HEK293 (cell line): ENCODE measurements around the gene ATXN1L.

Experiments used
- CTCF ChIA-PET: fragments of 350-600 bp; formaldehyde crosslinking; extraction: SDS; loops from one replicate; lab custom pipeline; 2021; ENCODE audit warnings: antibody characterized with exemption; lab: Yijun Ruan, JAX
- POLR2A ChIA-PET: fragments of 300-600 bp; formaldehyde crosslinking; extraction: SDS; loops from one replicate; lab custom pipeline; 2020; ENCODE audit warnings: antibody characterized with exemption, inconsistent platforms; lab: Yijun Ruan, JAX
- H3K27ac ChIP-seq: fragments of 200-500 bp; sonication (Bioruptor generic); 2 replicates; pipeline ENCODE4 v1.5.1; 2014; ENCODE audit warnings: low read depth, low read length, control low read depth, inconsistent platforms; ENCODE audit errors: extremely low read depth
- H3K36me3 ChIP-seq, 2 experiments: fragments of 200-500 bp in 1 of 2; sonication (Bioruptor generic) in 1 of 2; 1 replicate in 1 of 2; 2 replicates in 1 of 2; pipeline ENCODE4 v1.5.1; 2014 to 2017; ENCODE audit warnings: inconsistent platforms in 2 of 2, low read length in 2 of 2; ENCODE audit not compliant: control insufficient read depth in 2 of 2, insufficient read depth in 1 of 2
- H3K4me1 ChIP-seq: fragments of 200-500 bp; sonication (Bioruptor generic); 2 replicates; pipeline ENCODE4 v1.5.1; 2014; ENCODE audit warnings: mild to moderate bottlenecking, low read length, inconsistent platforms; ENCODE audit not compliant: control insufficient read depth, insufficient read depth
- H3K4me3 ChIP-seq: 2 replicates; pipeline ENCODE4 v1.5.1; 2011; ENCODE audit warnings: low read depth, mild to moderate bottlenecking, control low read depth, low read length, moderate library complexity
- H3K9me3 ChIP-seq: fragments of 200-500 bp; sonication (Bioruptor generic); 2 replicates; pipeline ENCODE4 v1.5.1; 2014; ENCODE audit warnings: low read depth, low read length, inconsistent platforms; ENCODE audit not compliant: control insufficient read depth, insufficient read depth
- EGR2 ChIP-seq: fragments of 450-650 bp; formaldehyde crosslinking; IDR thresholded peaks from 2 replicates; pipeline ENCODE4 v1.5.1; 2016; ENCODE audit warnings: low read depth, missing biosample characterization, missing genetic modification characterization
- KLF1 ChIP-seq: fragments of 450-650 bp; formaldehyde crosslinking; IDR thresholded peaks from 2 replicates; pipeline ENCODE4 v1.5.1; 2016; ENCODE audit warnings: missing biosample characterization, missing genetic modification characterization
- ZBTB1 ChIP-seq: fragments of 450-650 bp; formaldehyde crosslinking; IDR thresholded peaks from 2 replicates; pipeline ENCODE4 v1.5.1; 2016; ENCODE audit warnings: missing biosample characterization, missing genetic modification characterization
- ZBTB8A ChIP-seq: fragments of 450-650 bp; formaldehyde crosslinking; IDR thresholded peaks from 2 replicates; pipeline ENCODE4 v1.5.1; 2016; ENCODE audit warnings: missing biosample characterization, missing genetic modification characterization
- ZFHX2 ChIP-seq: fragments of 450-650 bp; formaldehyde crosslinking; conservative IDR thresholded peaks from 2 replicates; pipeline ENCODE4 v1.5.1; 2016; ENCODE audit warnings: missing biosample characterization, missing genetic modification characterization
- ZFP37 ChIP-seq: fragments of 450-650 bp; formaldehyde crosslinking; IDR thresholded peaks from 2 replicates; pipeline ENCODE4 v1.5.1; 2016; ENCODE audit warnings: missing biosample characterization, missing genetic modification characterization
- ZFP41 ChIP-seq: fragments of 450-650 bp; formaldehyde crosslinking; IDR thresholded peaks from 2 replicates; pipeline ENCODE4 v1.5.1; 2016; ENCODE audit warnings: missing biosample characterization, missing genetic modification characterization, borderline replicate concordance
- ZFP69B ChIP-seq: fragments of 450-650 bp; formaldehyde crosslinking; IDR thresholded peaks from 2 replicates; pipeline ENCODE4 v1.5.1; 2016; ENCODE audit warnings: missing biosample characterization, missing genetic modification characterization
- ZNF133 ChIP-seq: fragments of 450-650 bp; formaldehyde crosslinking; IDR thresholded peaks from 2 replicates; pipeline ENCODE4 v1.5.1; 2016; ENCODE audit warnings: missing biosample characterization, missing genetic modification characterization
- ZNF24 ChIP-seq: fragments of 450-650 bp; formaldehyde crosslinking; IDR thresholded peaks from 2 replicates; pipeline ENCODE4 v1.5.1; 2016; ENCODE audit warnings: missing biosample characterization, missing genetic modification characterization
- ZNF248 ChIP-seq: fragments of 450-650 bp; formaldehyde crosslinking; IDR thresholded peaks from 2 replicates; pipeline ENCODE4 v1.5.1; 2017; ENCODE audit warnings: missing biosample characterization, missing genetic modification characterization
- ZNF266 ChIP-seq: fragments of 450-650 bp; formaldehyde crosslinking; IDR thresholded peaks from 2 replicates; pipeline ENCODE4 v1.5.1; 2016; ENCODE audit warnings: missing biosample characterization, missing genetic modification characterization, low read depth
- ZNF274 ChIP-seq, 2 experiments: fragments of 200-500 bp in 1 of 2; fragments of 450-650 bp in 1 of 2; sonication (Bioruptor generic) in 1 of 2; formaldehyde crosslinking in 1 of 2; IDR thresholded peaks; 2 replicates each; pipeline versions ENCODE4 v1.5.1 to v1.6.1; 2014 to 2016; ENCODE audit warnings: borderline replicate concordance in 1 of 2, inconsistent platforms in 1 of 2, low read length in 1 of 2, missing biosample characterization in 1 of 2, missing genetic modification characterization in 1 of 2
- ZNF341 ChIP-seq: fragments of 450-650 bp; formaldehyde crosslinking; IDR thresholded peaks from 2 replicates; pipeline ENCODE4; 2016; ENCODE audit warnings: low read depth, missing biosample characterization, missing genetic modification characterization
- ZNF596 ChIP-seq: fragments of 450-650 bp; IDR thresholded peaks from 2 replicates; pipeline ENCODE4 v1.5.0; 2018; ENCODE audit warnings: missing biosample characterization, mild to moderate bottlenecking, missing genetic modification characterization, moderate library complexity
- ZNF626 ChIP-seq: fragments of 450-650 bp; sonication (Bioruptor Pico); formaldehyde crosslinking; IDR thresholded peaks from 2 replicates; pipeline ENCODE4 v1.5.1; 2018; ENCODE audit warnings: missing biosample characterization, missing genetic modification characterization, inconsistent platforms
- ZNF629 ChIP-seq: fragments of 450-650 bp; formaldehyde crosslinking; IDR thresholded peaks from 2 replicates; pipeline ENCODE4 v1.5.1; 2017; ENCODE audit warnings: missing biosample characterization, missing genetic modification characterization
- ZNF701 ChIP-seq: fragments of 450-650 bp; formaldehyde crosslinking; IDR thresholded peaks from 2 replicates; pipeline ENCODE4 v1.5.1; 2016; ENCODE audit warnings: missing biosample characterization, missing genetic modification characterization
- ZNF777 ChIP-seq: fragments of 450-650 bp; formaldehyde crosslinking; IDR thresholded peaks from 2 replicates; pipeline ENCODE4 v1.5.1; 2017; ENCODE audit warnings: missing biosample characterization, missing genetic modification characterization, borderline replicate concordance
- ZNF785 ChIP-seq: fragments of 450-650 bp; formaldehyde crosslinking; IDR thresholded peaks from 2 replicates; pipeline ENCODE4 v1.5.1; 2016; ENCODE audit warnings: missing biosample characterization, missing genetic modification characterization
- TF ChIP-seq, protein P1 (sequence below): sonication (generic); formaldehyde crosslinking; IDR thresholded peaks from 2 replicates; pipeline ENCODE4 v1.8.1; 2022; ENCODE audit warnings: mild to moderate bottlenecking, moderate library complexity, missing genetic modification reagents
- TF ChIP-seq, protein P2 (sequence below): fragments of 450-650 bp; formaldehyde crosslinking; IDR thresholded peaks from 2 replicates; pipeline ENCODE4 v1.5.1; 2016; ENCODE audit warnings: missing biosample characterization, missing genetic modification characterization
- TF ChIP-seq, protein P3 (sequence below): fragments of 450-650 bp; formaldehyde crosslinking; IDR thresholded peaks from 2 replicates; pipeline ENCODE4 v1.5.1; 2016; ENCODE audit warnings: missing biosample characterization, missing genetic modification characterization
- TF ChIP-seq, protein P4 (sequence below): fragments of 450-650 bp; formaldehyde crosslinking; IDR thresholded peaks from 2 replicates; pipeline ENCODE4 v1.5.1; 2016; ENCODE audit warnings: missing biosample characterization, missing genetic modification characterization

The ATXN1L gene

DNA sequence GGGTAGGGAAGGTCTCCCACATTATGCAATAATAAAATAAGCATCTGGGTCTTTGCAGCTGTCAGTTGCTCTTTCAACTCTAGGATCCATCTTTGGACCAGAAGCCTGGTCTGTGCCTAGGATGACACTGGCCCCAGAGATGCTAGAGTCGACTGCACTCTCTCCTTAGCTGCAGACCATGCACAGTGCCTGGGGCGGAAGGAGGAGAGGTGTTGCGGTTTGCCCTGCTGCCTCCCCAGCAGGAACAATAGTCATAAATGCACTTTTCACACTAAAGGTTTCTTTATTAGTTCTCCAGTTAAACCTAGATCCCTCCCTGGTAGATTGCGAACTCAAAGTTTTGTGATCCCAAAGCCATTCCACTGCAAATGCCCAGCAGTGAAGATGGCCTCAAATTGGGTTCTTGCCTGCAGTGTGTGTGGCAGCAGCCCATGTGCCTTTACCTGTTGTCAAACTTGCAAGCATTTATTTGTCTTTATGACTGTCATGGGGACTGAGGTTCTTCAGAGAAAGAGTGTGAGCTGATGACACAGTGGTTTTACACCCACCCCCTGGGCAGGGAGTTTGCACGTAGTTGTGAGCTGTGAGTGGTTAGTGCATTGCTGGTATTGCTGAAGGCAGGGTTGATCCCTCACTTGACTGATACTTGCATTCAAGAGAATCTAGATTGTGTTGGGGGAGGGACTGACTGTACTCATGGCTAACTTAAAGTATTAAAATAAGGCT, 10.3 kb downstream of the ATXN1L start (continued):
- TF ChIP-seq, protein P1, sequence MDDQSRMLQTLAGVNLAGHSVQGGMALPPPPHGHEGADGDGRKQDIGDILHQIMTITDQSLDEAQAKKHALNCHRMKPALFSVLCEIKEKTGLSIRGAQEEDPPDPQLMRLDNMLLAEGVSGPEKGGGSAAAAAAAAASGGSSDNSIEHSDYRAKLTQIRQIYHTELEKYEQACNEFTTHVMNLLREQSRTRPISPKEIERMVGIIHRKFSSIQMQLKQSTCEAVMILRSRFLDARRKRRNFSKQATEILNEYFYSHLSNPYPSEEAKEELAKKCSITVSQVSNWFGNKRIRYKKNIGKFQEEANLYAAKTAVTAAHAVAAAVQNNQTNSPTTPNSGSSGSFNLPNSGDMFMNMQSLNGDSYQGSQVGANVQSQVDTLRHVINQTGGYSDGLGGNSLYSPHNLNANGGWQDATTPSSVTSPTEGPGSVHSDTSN, result no peak
- no peak for TF ChIP-seq ZNF785 (tag by site-specific recombination)
- no peak for TF ChIP-seq ZNF777 (tag by site-specific recombination)

DNA sequence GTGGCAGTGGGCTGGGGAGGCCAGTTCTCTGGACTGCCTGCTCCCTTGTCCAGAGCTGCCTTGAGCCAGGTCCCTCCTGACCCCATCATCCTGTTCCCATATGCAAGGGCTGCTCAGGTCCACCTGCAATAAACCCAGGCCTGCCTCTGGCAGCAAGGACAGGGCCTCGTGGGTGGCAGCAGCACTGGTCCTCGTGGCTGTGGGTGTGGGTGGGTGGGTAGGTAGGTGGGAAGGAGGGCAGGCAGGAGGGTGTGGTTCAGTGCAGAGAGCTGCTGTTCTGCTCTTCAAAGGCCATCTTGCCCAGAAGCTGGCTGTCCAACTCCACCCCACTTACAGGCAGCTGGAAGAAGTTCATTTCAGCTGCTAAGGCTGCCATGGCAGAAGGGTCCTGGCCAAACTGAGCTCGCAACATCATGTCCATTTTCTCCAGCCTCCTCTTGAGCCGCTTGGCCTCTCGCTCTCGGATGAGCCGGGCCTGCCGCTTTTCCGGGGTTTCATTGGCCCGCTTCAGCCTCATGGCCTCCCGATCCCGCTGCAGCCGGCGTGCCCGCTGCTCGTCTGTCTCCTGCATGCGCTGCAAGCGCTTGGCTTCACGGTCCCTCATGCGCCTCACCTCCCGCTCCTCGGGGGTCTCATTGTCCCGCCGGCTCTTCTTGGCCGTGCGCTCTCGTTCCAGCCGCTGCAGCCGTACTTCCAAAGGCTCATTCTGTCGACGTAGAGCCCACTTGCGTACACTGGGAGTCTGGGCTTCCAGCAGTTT, 14.2 kb downstream of the ATXN1L start:
- Histone ChIP-seq H3K9me3 (no peaks in the 10 kb centered on the region), H3K36me3 (peaks cover 18 to 79% of the 10 kb centered on the region in 2 experiments; a peak in 2 of 3 replicates), H3K4me3 (no peak overlapping the region), H3K27ac (no peak overlapping the region), H3K4me1 (no peaks in the 10 kb centered on the region)
- ChIA-PET POLR2A (no interaction called here), CTCF (interaction anchor here (4.3 kb wide), 1 partner anchor 22 kb away, joined by 22 read pairs; the partner anchor contains the start of gene ZNF821)
- TF ChIP-seq ZNF341 (tag by site-specific recombination) (no peak), ZFP37 (tag by site-specific recombination) (no peak), KLF1 (peak; percentile 80), ZFHX2 (tag by site-specific recombination) (peak; percentile 79), EGR2 (tag by site-specific recombination) (peak; percentile 69)

DNA sequence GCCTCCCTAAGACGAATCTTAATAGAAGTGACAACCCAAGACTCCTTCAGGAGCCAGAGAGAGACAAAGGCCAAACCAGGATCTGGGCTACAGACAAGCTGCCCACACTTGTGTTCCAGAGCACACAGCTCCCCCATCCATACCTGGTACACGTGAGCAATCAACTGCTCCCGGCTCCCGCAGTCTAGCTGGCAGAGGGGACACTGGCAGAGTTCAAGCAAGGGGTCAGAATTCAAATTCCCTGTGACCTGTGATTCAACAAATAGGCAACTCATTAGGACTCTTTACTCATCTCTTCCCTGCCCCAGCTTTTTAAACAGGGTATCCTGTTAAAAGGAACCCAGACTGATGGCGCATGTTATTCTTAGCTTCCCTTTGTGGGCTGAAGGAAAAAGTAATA, 18.2 kb downstream of the ATXN1L start:
- CTCF ChIA-PET, result interaction anchor here (1.5 kb wide), 1 partner anchor 19 kb away, joined by 3 read pairs; no protein-coding TSS in a partner anchor
- TF ChIP-seq, protein P2, sequence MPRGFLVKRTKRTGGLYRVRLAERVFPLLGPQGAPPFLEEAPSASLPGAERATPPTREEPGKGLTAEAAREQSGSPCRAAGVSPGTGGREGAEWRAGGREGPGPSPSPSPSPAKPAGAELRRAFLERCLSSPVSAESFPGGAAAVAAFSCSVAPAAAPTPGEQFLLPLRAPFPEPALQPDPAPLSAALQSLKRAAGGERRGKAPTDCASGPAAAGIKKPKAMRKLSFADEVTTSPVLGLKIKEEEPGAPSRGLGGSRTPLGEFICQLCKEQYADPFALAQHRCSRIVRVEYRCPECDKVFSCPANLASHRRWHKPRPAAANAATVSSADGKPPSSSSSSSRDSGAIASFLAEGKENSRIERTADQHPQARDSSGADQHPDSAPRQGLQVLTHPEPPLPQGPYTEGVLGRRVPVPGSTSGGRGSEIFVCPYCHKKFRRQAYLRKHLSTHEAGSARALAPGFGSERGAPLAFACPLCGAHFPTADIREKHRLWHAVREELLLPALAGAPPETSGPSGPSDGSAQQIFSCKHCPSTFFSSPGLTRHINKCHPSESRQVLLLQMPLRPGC (tag by site-specific recombination), result no peak
- TF ChIP-seq, protein P3, sequence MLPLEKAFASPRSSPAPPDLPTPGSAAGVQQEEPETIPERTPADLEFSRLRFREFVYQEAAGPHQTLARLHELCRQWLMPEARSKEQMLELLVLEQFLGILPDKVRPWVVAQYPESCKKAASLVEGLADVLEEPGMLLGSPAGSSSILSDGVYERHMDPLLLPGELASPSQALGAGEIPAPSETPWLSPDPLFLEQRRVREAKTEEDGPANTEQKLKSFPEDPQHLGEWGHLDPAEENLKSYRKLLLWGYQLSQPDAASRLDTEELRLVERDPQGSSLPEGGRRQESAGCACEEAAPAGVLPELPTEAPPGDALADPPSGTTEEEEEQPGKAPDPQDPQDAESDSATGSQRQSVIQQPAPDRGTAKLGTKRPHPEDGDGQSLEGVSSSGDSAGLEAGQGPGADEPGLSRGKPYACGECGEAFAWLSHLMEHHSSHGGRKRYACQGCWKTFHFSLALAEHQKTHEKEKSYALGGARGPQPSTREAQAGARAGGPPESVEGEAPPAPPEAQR (tag by site-specific recombination), result no peak
- TF ChIP-seq ZFP41, result no peak
- TF ChIP-seq ZBTB1 (tag by site-specific recombination), result no peak
- no peak for TF ChIP-seq ZNF701 (tag by site-specific recombination)
- TF ChIP-seq ZNF629, result no peak
- TF ChIP-seq ZNF274 (IDR thresholded peaks at IDR 0.05; ENCODE audit: low read length), result no peak
- TF ChIP-seq ZNF274 (tag by site-specific recombination; IDR thresholded peaks at IDR 0.05; ENCODE audit: borderline replicate concordance), result no peak
- no peak for TF ChIP-seq ZNF24 (tag by site-specific recombination)
- no peak for TF ChIP-seq ZFHX2 (tag by site-specific recombination)
- no peak for TF ChIP-seq ZNF248 (tag by site-specific recombination)
- no peak for TF ChIP-seq ZNF596 (tag by site-specific recombination)
- TF ChIP-seq, protein P4, sequence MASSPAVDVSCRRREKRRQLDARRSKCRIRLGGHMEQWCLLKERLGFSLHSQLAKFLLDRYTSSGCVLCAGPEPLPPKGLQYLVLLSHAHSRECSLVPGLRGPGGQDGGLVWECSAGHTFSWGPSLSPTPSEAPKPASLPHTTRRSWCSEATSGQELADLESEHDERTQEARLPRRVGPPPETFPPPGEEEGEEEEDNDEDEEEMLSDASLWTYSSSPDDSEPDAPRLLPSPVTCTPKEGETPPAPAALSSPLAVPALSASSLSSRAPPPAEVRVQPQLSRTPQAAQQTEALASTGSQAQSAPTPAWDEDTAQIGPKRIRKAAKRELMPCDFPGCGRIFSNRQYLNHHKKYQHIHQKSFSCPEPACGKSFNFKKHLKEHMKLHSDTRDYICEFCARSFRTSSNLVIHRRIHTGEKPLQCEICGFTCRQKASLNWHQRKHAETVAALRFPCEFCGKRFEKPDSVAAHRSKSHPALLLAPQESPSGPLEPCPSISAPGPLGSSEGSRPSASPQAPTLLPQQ (tag by site-specific recombination), result no peak
- TF ChIP-seq ZNF266 (tag by site-specific recombination), result no peak
- no peak for TF ChIP-seq ZFP69B
- TF ChIP-seq ZNF626 (tag by site-specific recombination), result no peak
- TF ChIP-seq ZNF133, result no peak
- TF ChIP-seq ZBTB8A (tag by site-specific recombination), result no peak

More for the DNA sequence above, 18.2 kb downstream of the ATXN1L start:
- Histone ChIP-seq H3K27ac (no peak overlapping the region), H3K9me3 (no peaks in the 10 kb centered on the region), H3K36me3 (peaks cover 21 to 85% of the 10 kb centered on the region in 2 experiments; a peak in 2 of 3 replicates), H3K4me3 (no peak overlapping the region), H3K4me1 (no peaks in the 10 kb centered on the region)
- POLR2A ChIA-PET, result interaction anchor here (0.7 kb wide), 1 partner anchor 36 kb away, joined by 3 read pairs; no protein-coding TSS in a partner anchor
